PFSK-1 (cell line): ENCODE data around the gene KRTAP4-3.

Experiments used
- POLR2AphosphoS5 ChIP-seq: IDR thresholded peaks from 2 replicates; pipeline ENCODE4 v1.6.1; 2012; ENCODE audit warnings: low read depth, mild to moderate bottlenecking, control low read depth, low read length, moderate library complexity
- REST ChIP-seq, 2 experiments: IDR thresholded peaks; 2 replicates each; pipeline versions ENCODE4 v1.6.1 to v1.8.0; 2011 to 2012; ENCODE audit warnings: low read depth in 2 of 2, low read length in 2 of 2, control low read depth in 1 of 2, inconsistent platforms in 1 of 2, mild to moderate bottlenecking in 1 of 2, moderate library complexity in 1 of 2; ENCODE audit not compliant: insufficient read depth in 1 of 2
- SIN3A ChIP-seq: IDR thresholded peaks from 2 replicates; pipeline ENCODE4 v1.6.1; 2012; ENCODE audit warnings: mild to moderate bottlenecking, low read length, moderate library complexity, borderline replicate concordance; ENCODE audit not compliant: insufficient read depth
- TAF1 ChIP-seq: IDR thresholded peaks from 2 replicates; pipeline ENCODE4 v1.6.1; 2012; ENCODE audit warnings: low read length, control low read depth, borderline replicate concordance; ENCODE audit not compliant: insufficient read depth

GRCh38 chr17:41160648-41161047 lies 7.4 kb downstream of the KRTAP4-3 start, which contains the start of gene KRTAP4-4:
- TF ChIP-seq POLR2AphosphoS5: no peak
- TF ChIP-seq TAF1: no peak
- TF ChIP-seq REST (IDR thresholded peaks at IDR 0.05; ENCODE audit: insufficient read depth in 1 of 2, low read depth in 2 of 2, low read length in 2 of 2): no peak
- no peak for TF ChIP-seq SIN3A
